ENCODE data around the gene RACGAP1. TPM values are rescaled to one million over a fixed set of nuclear protein-coding genes. Genes with fewer than 3 reads are reported as not detected.

RACGAP1 gene
- polyA plus RNA-seq (2013, experiment 1 of 2; ENCODE audit: insufficient read length), result 40.4 TPM
- polyA plus RNA-seq (2013, experiment 2 of 2; ENCODE audit: insufficient read length), result 44.7 TPM

- DNase-seq, result peak; percentile 99
These were observed at the start of gene RACGAP1 for GRCh38 chr12:50025187-50026059. Gene RACGAP1, minus strand, starts transcription at chr12:50025494. Its CDS starts 8,779 bp downstream, at chr12:50016715.

GRCh38 chr12:50073712-50074111, 48.4 kb upstream of the RACGAP1 start:
- no peak for DNase-seq

GRCh38 chr12:50073206-50073605, 47.9 kb upstream of the RACGAP1 start:
- no peak for DNase-seq

GRCh38 chr12:50072198-50072907, 47.1 kb upstream of the RACGAP1 start:
- no peak for DNase-seq

GRCh38 chr12:50070314-50071060, 45.2 kb upstream of the RACGAP1 start:
- peak; percentile 78 for DNase-seq

- no peak for DNase-seq
These were observed 44.2 kb upstream of the RACGAP1 start for GRCh38 chr12:50069539-50069938.

- no peak for DNase-seq
These were observed 43.8 kb upstream of the RACGAP1 start for GRCh38 chr12:50069069-50069468.

GRCh38 chr12:50066402-50066801, 41.1 kb upstream of the RACGAP1 start:
- peak; percentile 93 for DNase-seq

GRCh38 chr12:50065726-50066310, 40.5 kb upstream of the RACGAP1 start:
- peak; percentile 39 for DNase-seq

- peak; percentile 34 for DNase-seq
These were observed 37.6 kb upstream of the RACGAP1 start for GRCh38 chr12:50062728-50063460.

- peak; percentile 61 for DNase-seq
These were observed 36.8 kb upstream of the RACGAP1 start for GRCh38 chr12:50061946-50062686.

- no peak for DNase-seq
These were observed 35.9 kb upstream of the RACGAP1 start for GRCh38 chr12:50061171-50061570.

- DNase-seq, result no peak
These were observed 34.8 kb upstream of the RACGAP1 start for GRCh38 chr12:50060120-50060468.

- DNase-seq, result peak; percentile 41
These were observed 34.3 kb upstream of the RACGAP1 start for GRCh38 chr12:50059440-50060119.

- DNase-seq, result no peak
These were observed 33.5 kb upstream of the RACGAP1 start for GRCh38 chr12:50058743-50059312.

GRCh38 chr12:50057896-50058670, 32.8 kb upstream of the RACGAP1 start:
- no peak for DNase-seq

- DNase-seq, result peak; percentile 73
These were observed 31.9 kb upstream of the RACGAP1 start, which contains the start of gene ASIC1 for GRCh38 chr12:50057000-50057841. Gene ASIC1, plus strand, starts transcription at chr12:50057596. Its CDS starts 1,171 bp downstream, at chr12:50058767.

GRCh38 chr12:50056639-50056976, 31.3 kb upstream of the RACGAP1 start:
- DNase-seq, result no peak
